ENCODE data around the gene RO60.

DNA sequence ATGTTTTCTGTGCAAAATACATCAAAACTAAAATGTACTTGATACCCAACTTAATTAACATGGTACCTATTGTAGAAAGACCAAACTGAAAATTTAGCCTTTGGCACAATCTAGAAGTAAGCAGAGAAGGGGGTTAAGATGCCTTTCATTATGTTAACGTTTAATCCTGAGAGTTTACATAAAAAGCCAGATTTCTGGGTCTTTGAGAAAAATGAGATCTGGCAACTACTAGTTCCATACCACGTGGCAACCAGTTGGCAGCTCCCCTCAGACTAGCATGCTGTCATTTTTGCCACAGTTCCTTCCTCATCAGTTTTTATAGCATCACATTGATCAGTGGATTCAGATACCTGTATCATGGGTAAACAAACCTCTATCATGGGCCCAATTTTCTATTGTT, 1.5 kb downstream of the RO60 start:
- TF ChIP-seq, protein P1, sequence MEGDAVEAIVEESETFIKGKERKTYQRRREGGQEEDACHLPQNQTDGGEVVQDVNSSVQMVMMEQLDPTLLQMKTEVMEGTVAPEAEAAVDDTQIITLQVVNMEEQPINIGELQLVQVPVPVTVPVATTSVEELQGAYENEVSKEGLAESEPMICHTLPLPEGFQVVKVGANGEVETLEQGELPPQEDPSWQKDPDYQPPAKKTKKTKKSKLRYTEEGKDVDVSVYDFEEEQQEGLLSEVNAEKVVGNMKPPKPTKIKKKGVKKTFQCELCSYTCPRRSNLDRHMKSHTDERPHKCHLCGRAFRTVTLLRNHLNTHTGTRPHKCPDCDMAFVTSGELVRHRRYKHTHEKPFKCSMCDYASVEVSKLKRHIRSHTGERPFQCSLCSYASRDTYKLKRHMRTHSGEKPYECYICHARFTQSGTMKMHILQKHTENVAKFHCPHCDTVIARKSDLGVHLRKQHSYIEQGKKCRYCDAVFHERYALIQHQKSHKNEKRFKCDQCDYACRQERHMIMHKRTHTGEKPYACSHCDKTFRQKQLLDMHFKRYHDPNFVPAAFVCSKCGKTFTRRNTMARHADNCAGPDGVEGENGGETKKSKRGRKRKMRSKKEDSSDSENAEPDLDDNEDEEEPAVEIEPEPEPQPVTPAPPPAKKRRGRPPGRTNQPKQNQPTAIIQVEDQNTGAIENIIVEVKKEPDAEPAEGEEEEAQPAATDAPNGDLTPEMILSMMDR (IDR thresholded peaks at IDR 0.05) = no peak
- no peak for TF ChIP-seq POLR2A (IDR thresholded peaks at IDR 0.05)
